ENCODE data around the gene IGSF21. TPM values are rescaled to one million over a fixed set of nuclear protein-coding genes. Genes with fewer than 3 reads are reported as not detected.

The IGSF21 gene
- total RNA-seq, 4 donors from 2014 or later, result 1.2 to 19.1 (median 1.9) TPM; not detected in 1

DNA sequence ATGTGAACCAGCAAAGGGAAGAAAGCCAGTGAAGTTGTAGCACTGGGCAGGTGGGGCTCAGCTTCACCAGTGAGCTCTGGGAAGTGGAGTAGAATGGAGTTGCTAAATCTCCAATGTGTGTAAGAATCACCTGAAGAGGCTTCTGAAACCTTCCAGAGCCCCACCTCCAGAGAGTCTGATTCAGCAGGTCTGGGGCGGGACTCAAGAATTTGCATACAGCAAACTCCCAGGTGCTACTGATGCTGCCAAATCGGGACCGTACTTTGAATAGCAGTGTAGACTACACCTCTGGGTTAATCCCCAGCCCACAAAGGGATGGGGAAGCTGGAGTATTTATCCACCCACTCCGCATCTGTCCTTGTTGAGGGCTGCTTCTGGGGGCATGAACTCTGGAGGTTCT lies 154.3 kb downstream of the IGSF21 start:
- Histone ChIP-seq H3K36me3 (no peaks in the 10 kb centered on the region), H3K4me1 (no peaks in the 10 kb centered on the region), H3K27ac (no peak overlapping the region), H3K27me3 (no peaks in the 10 kb centered on the region), H3K9me3 (no peaks in the 10 kb centered on the region), H3K4me3 (no peak overlapping the region)
- intact Hi-C loops (cut with DNase I; ENCODE audit: low total_unique reads), result no loop called here
- DNase-seq, result no peak
- TF ChIP-seq, protein P1, sequence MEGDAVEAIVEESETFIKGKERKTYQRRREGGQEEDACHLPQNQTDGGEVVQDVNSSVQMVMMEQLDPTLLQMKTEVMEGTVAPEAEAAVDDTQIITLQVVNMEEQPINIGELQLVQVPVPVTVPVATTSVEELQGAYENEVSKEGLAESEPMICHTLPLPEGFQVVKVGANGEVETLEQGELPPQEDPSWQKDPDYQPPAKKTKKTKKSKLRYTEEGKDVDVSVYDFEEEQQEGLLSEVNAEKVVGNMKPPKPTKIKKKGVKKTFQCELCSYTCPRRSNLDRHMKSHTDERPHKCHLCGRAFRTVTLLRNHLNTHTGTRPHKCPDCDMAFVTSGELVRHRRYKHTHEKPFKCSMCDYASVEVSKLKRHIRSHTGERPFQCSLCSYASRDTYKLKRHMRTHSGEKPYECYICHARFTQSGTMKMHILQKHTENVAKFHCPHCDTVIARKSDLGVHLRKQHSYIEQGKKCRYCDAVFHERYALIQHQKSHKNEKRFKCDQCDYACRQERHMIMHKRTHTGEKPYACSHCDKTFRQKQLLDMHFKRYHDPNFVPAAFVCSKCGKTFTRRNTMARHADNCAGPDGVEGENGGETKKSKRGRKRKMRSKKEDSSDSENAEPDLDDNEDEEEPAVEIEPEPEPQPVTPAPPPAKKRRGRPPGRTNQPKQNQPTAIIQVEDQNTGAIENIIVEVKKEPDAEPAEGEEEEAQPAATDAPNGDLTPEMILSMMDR (IDR thresholded peaks at IDR 0.05), result no peak
- no peak for TF ChIP-seq POLR2A (IDR thresholded peaks at IDR 0.05)

DNA sequence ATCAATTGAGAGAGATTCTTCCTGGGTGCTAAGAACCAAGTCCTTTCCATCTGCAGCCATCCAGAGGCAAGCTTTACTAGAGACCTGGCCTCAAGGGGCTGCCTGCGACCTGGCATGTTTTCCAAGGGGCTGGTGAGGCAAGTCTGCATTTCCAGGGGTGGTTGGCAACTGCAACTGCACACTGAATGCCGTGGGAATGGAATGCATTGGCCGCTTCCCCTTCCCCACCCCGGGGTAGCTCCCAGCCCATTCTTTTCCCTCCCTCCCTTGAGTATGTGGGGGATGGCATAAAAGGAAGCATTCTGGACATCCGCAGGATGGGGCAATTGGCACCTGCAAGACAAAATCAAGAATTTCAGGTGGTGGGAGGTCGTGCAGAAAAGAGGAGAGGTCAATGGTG lies 155.1 kb downstream of the IGSF21 start:
- Histone ChIP-seq H3K27ac (no peak overlapping the region), H3K9me3 (no peaks in the 10 kb centered on the region), H3K4me3 (no peak overlapping the region), H3K27me3 (no peaks in the 10 kb centered on the region), H3K36me3 (no peaks in the 10 kb centered on the region), H3K4me1 (no peaks in the 10 kb centered on the region)
- intact Hi-C loops (cut with DNase I; ENCODE audit: low total_unique reads), result no loop called here
- TF ChIP-seq, protein P1 (IDR thresholded peaks at IDR 0.05), result no peak
- no peak for TF ChIP-seq POLR2A (IDR thresholded peaks at IDR 0.05)
- DNase-seq, result no peak

DNA sequence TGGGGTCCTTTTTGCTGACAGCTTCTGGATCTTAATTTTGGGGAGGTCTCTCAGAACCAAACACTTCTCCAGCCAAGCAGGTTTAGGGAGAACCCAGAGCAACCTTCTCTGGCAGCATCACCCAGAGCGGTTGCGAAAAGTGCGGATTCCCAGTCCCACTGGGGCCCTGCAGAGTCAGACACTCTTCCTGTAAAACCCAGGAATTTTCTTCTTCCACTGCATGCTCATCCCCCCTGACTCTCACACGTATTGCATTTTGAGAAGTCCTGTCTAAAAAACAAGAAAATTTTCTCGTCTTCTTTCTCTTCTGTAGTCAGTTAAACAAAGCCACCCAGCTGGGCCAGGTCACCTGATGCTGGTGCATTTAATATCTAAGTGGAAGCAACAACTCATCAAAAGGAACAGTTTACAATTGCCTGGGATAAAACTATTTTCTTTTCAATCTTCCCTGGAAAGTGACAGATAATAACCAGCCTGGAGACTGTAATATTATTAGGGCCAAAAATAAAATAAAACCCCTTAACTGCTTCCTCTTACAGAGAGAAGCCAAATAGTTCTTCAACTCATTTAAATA lies 156.0 kb downstream of the IGSF21 start:
- H3K4me3 ChIP-seq, result no peak overlapping the region
- H3K27ac ChIP-seq, result no peak overlapping the region
- H3K27me3 ChIP-seq, result no peaks in the 10 kb centered on the region
- H3K9me3 ChIP-seq, result no peaks in the 10 kb centered on the region
- intact Hi-C loops (cut with DNase I; ENCODE audit: low total_unique reads), result no loop called here
- H3K36me3 ChIP-seq, result no peaks in the 10 kb centered on the region
- H3K4me1 ChIP-seq, result no peaks in the 10 kb centered on the region
- no peak for DNase-seq
- TF ChIP-seq, protein P1 (IDR thresholded peaks at IDR 0.05), result no peak
- no peak for TF ChIP-seq POLR2A (IDR thresholded peaks at IDR 0.05)

DNA sequence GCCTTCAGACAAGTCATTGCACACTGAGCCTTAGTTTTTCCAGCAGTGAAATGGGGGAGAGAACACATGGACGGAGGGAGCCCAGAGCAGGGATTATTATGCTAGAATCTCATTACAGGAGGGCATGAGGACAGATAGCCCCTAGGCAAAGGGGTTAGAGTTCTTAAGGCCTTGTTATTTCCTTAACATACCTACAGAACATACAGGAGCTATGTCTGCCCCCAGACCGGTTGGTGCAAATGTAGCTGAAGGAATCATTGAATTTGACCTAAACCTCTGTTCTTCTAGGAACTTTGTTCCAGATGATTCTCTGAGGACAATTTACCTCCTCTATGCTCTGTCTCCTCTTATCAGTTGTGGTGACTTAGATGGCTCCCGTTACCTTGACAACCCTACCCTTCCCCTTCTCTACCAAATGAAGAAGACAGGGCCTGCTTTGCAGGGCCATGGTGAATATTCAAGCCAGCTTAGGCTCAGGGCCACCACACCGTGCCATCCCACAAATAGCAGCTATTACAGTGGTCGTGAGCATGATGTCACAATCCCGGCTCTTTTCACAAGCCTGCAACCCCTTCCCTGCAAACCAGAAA lies 156.9 kb downstream of the IGSF21 start:
- intact Hi-C loops (cut with DNase I; ENCODE audit: low total_unique reads), result no loop called here
- H3K27ac ChIP-seq, result no peak overlapping the region
- no peaks in the 10 kb centered on the region for H3K27me3 ChIP-seq
- H3K36me3 ChIP-seq, result no peaks in the 10 kb centered on the region
- TF ChIP-seq, protein P1 (IDR thresholded peaks at IDR 0.05), result no peak
- TF ChIP-seq POLR2A (IDR thresholded peaks at IDR 0.05), result no peak
- no peak overlapping the region for H3K4me3 ChIP-seq
- H3K9me3 ChIP-seq, result no peaks in the 10 kb centered on the region
- DNase-seq, result no peak
- H3K4me1 ChIP-seq, result no peaks in the 10 kb centered on the region

DNA sequence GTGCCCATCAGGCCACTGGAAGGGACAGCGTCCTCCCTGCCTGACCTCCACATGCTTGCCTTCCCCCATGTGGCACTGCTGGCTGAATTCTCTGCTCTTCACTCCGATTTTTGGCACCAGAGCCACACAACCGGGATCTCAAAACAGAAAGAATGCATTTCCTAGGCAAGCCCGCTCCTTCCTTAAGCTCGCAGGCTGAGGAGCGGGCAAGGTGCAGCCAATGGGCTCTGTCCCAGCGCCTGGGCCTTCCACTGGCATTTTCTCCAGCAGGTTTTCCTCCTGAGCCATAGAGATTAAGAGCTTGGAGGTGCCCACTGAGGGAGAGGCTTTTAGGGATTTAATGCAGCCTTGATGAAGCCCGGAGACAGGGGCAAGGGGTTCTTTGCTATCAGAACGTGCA lies 158.0 kb downstream of the IGSF21 start:
- Histone ChIP-seq H3K27me3 (no peaks in the 10 kb centered on the region), H3K4me3 (no peak overlapping the region), H3K27ac (no peak overlapping the region), H3K4me1 (no peaks in the 10 kb centered on the region), H3K9me3 (no peaks in the 10 kb centered on the region), H3K36me3 (no peaks in the 10 kb centered on the region)
- intact Hi-C loops (cut with DNase I; ENCODE audit: low total_unique reads), result no loop called here
- TF ChIP-seq POLR2A (IDR thresholded peaks at IDR 0.05), result no peak
- TF ChIP-seq, protein P1 (IDR thresholded peaks at IDR 0.05), result no peak
- DNase-seq, result no peak
